Keratinocyte (primary cell): ENCODE results near the gene SRPRB. TPM values are rescaled to one million over a fixed set of nuclear protein-coding genes. Genes with fewer than 3 reads are reported as not detected.

Source experiments
- DNase-seq: peaks from one replicate; pipeline ENCODE4 v3.0.0-alpha.2; 2011; ENCODE audit warnings: low read depth, missing footprints, low spot score
- FAIRE-seq: peaks from 2 replicates; lab custom pipeline; 2011; peaks lifted over from hg19 to GRCh38; lab: Jason Lieb, UNC
- H2AFZ ChIP-seq: 2 replicates; pipeline ENCODE4 v1.6.0; 2012; ENCODE audit warnings: low read length, control low read depth, inconsistent platforms; ENCODE audit not compliant: control insufficient read depth
- H3K27ac ChIP-seq: 2 replicates; pipeline ENCODE4 v1.5.1; 2011; ENCODE audit warnings: low read length; ENCODE audit not compliant: control insufficient read depth, insufficient read depth
- H3K27me3 ChIP-seq: 3 replicates; pipeline ENCODE4 v1.6.0; 2011; ENCODE audit warnings: low read length; ENCODE audit not compliant: control insufficient read depth, insufficient read depth; ENCODE audit errors: extremely low read depth
- H3K36me3 ChIP-seq, 2 experiments: 2 replicates in 1 of 2; 3 replicates in 1 of 2; pipeline ENCODE4 v1.5.1; 2011; ENCODE audit warnings: low read length in 2 of 2, mild to moderate bottlenecking in 1 of 2; ENCODE audit not compliant: control insufficient read depth in 2 of 2, insufficient read depth in 2 of 2; ENCODE audit errors: extremely low read depth in 1 of 2
- H3K4me1 ChIP-seq: 3 replicates; pipeline ENCODE4 v1.5.1; 2011; ENCODE audit warnings: low read length; ENCODE audit not compliant: control insufficient read depth, insufficient read depth; ENCODE audit errors: extremely low read depth
- H3K4me2 ChIP-seq: 3 replicates; pipeline ENCODE4 v1.6.0; 2011; ENCODE audit warnings: low read depth, low read length; ENCODE audit not compliant: control insufficient read depth, insufficient read depth; ENCODE audit errors: extremely low read depth
- H3K4me3 ChIP-seq, 3 experiments: fragments of 200-600 bp in 1 of 3; sonication (generic) in 1 of 3; 2 replicates in 2 of 3; 3 replicates in 1 of 3; pipeline ENCODE4 v1.5.1; 2011 to 2016; ENCODE audit warnings: low read length in 3 of 3, mild to moderate bottlenecking in 3 of 3, control low read depth in 2 of 3, inconsistent platforms in 1 of 3, low read depth in 1 of 3, mixed read lengths in 1 of 3, mixed run types in 1 of 3, moderate library complexity in 1 of 3; ENCODE audit not compliant: control insufficient read depth in 2 of 3, insufficient read depth in 2 of 3; ENCODE audit errors: extremely low read depth in 1 of 3
- H3K79me2 ChIP-seq: 2 replicates; pipeline ENCODE4 v1.6.0; 2012; ENCODE audit warnings: low read length; ENCODE audit not compliant: control insufficient read depth, insufficient read depth
- H3K9ac ChIP-seq: 3 replicates; pipeline ENCODE4 v1.6.0; 2011; ENCODE audit warnings: low read length; ENCODE audit not compliant: control insufficient read depth, insufficient read depth; ENCODE audit errors: extremely low read depth
- H3K9me1 ChIP-seq: 3 replicates; pipeline ENCODE4 v1.6.0; 2011; ENCODE audit warnings: low read length; ENCODE audit not compliant: control insufficient read depth, insufficient read depth; ENCODE audit errors: extremely low read depth
- H3K9me3 ChIP-seq: 2 replicates; pipeline ENCODE4 v1.5.1; 2012; ENCODE audit warnings: low read depth, low read length; ENCODE audit not compliant: control insufficient read depth
- H4K20me1 ChIP-seq: 3 replicates; pipeline ENCODE4 v1.6.0; 2011; ENCODE audit warnings: low read length; ENCODE audit not compliant: control insufficient read depth, insufficient read depth; ENCODE audit errors: extremely low read depth
- CTCF ChIP-seq, 3 experiments: IDR thresholded peaks in 1 of 3; conservative IDR thresholded peaks in 1 of 3; optimal IDR thresholded peaks in 1 of 3; 2 replicates in 2 of 3; 3 replicates in 1 of 3; pipeline versions ENCODE3 to v1.5.1; 2011; ENCODE audit warnings: low read length in 3 of 3, mild to moderate bottlenecking in 3 of 3, moderate library complexity in 2 of 3, control low read depth in 1 of 3, inconsistent platforms in 1 of 3; ENCODE audit not compliant: insufficient read depth in 2 of 3; ENCODE audit errors: extremely low read depth in 1 of 3
- EZH2 ChIP-seq: IDR thresholded peaks from one replicate; pipeline ENCODE4 v1.6.1; 2012; ENCODE audit warnings: inconsistent platforms, mild to moderate bottlenecking, low read length, moderate library complexity
- dilution Hi-C: fragments of 300-500 bp; cut with MboI; formaldehyde crosslinking; loops from one replicate; pipeline ENCODE4 v1.7.0; 2020; ENCODE audit warnings: low sequenced_read_pairs; ENCODE audit not compliant: extremely low pct_ligation_motif_present
- polyA plus RNA-seq, 5 experiments: library from polyadenylated mRNA; depleted of rRNA in 3 of 5; stranded (reverse) in 3 of 5; stranded (forward) in 1 of 5; unstranded in 1 of 5; fragments of >200 nt; gene quantifications; 1 replicate in 1 of 5; 2 replicates in 3 of 5; 3 replicates in 1 of 5; pipeline versions ENCODE4 v1.2.1 to v1.2.3, GENCODE V29; 2011 to 2012; ENCODE audit warnings: missing spikeins in 2 of 5, low read depth in 1 of 5, low replicate concordance in 1 of 5

The SRPRB gene
- polyA plus RNA-seq, 1 donor (not counting 4 experiments of a cell fraction or from before 2014, with no cell fraction given), result 55.9 TPM

GRCh38 chr3:133850034-133850433 lies 44.4 kb downstream of the SRPRB start:
- no peak overlapping the region for H3K4me3 ChIP-seq
- H3K36me3 ChIP-seq, result no peaks in the 10 kb centered on the region
- H3K9me1 ChIP-seq, result no peaks in the 10 kb centered on the region
- H3K79me2 ChIP-seq, result no peaks in the 10 kb centered on the region
- H3K9ac ChIP-seq, result no peak overlapping the region
- H3K4me1 ChIP-seq, result no peaks in the 10 kb centered on the region
- peaks cover 5% of the 10 kb centered on the region for H3K27me3 ChIP-seq
- TF ChIP-seq CTCF (optimal IDR thresholded peaks at IDR 0.05 in 1 of 3, IDR thresholded peaks at IDR 0.05 in 1 of 3, conservative IDR thresholded peaks at IDR 0.05 in 1 of 3; ENCODE audit: extremely low read depth in 1 of 3, insufficient read depth in 2 of 3, low read length in 3 of 3), result no peak
- dilution Hi-C loops, result no loop called here
- no peak for DNase-seq
- no peak overlapping the region for H3K4me2 ChIP-seq
- no peaks in the 10 kb centered on the region for H4K20me1 ChIP-seq
- H2AFZ ChIP-seq, result no peak overlapping the region
- FAIRE-seq, result no peak
- no peak overlapping the region for H3K27ac ChIP-seq
- no peaks in the 10 kb centered on the region for H3K9me3 ChIP-seq

- Histone ChIP-seq H3K27me3 (peaks cover 2% of the 10 kb centered on the region), H4K20me1 (no peaks in the 10 kb centered on the region), H3K27ac (no peak overlapping the region), H3K4me2 (no peak overlapping the region), H3K4me1 (no peaks in the 10 kb centered on the region), H3K9me3 (no peaks in the 10 kb centered on the region), H2AFZ (no peak overlapping the region), H3K9me1 (no peaks in the 10 kb centered on the region), H3K9ac (no peak overlapping the region), H3K4me3 (no peak overlapping the region), H3K36me3 (no peaks in the 10 kb centered on the region), H3K79me2 (no peaks in the 10 kb centered on the region)
- dilution Hi-C loops, result no loop called here
- no peak for DNase-seq
- TF ChIP-seq EZH2 (no peak), CTCF (optimal IDR thresholded peaks at IDR 0.05 in 1 of 3, IDR thresholded peaks at IDR 0.05 in 1 of 3, conservative IDR thresholded peaks at IDR 0.05 in 1 of 3; ENCODE audit: extremely low read depth in 1 of 3, insufficient read depth in 2 of 3, low read length in 3 of 3) (no peak)
- FAIRE-seq, result no peak
These were observed 45.8 kb downstream of the SRPRB start for GRCh38 chr3:133851266-133851906.
